Natural killer cell (primary cell): ENCODE measurements around the gene UPK2. TPM values are rescaled to one million over a fixed set of nuclear protein-coding genes. Genes with fewer than 3 reads are reported as not detected.

Experiments used
- ATAC-seq, 3 donors: fragments of 150-1000 bp in 2 of 3; fragments of 200-7000 bp in 1 of 3; cut with Tn5 transposase; 1 replicate in 1 of 3; 2 replicates in 2 of 3; pipeline ENCODE4 v1.10.0; 2021; ENCODE audit warnings: mild to moderate bottlenecking in 2 of 3, moderate library complexity in 2 of 3
- DNase-seq, 2 donors: peaks; one replicate each; pipeline versions ENCODE4 v3.0.0 to v3.0.0-alpha.2; 2013 to 2021; ENCODE audit warnings: mixed read lengths in 1 of 2
- H3K27ac ChIP-seq: one replicate; pipeline ENCODE4 v1.5.1; 2013; ENCODE audit warnings: mild to moderate bottlenecking, low read length
- H3K27me3 ChIP-seq: one replicate; pipeline ENCODE4 v1.6.1; 2013; ENCODE audit warnings: low read length; ENCODE audit not compliant: control insufficient read depth, insufficient read depth
- H3K36me3 ChIP-seq: one replicate; pipeline ENCODE4 v1.6.1; 2013; ENCODE audit warnings: low read length; ENCODE audit not compliant: control insufficient read depth, insufficient read depth
- H3K4me1 ChIP-seq: one replicate; pipeline ENCODE4 v1.6.1; 2013; ENCODE audit warnings: low read length; ENCODE audit not compliant: control insufficient read depth, insufficient read depth
- H3K4me3 ChIP-seq: one replicate; pipeline ENCODE4 v1.5.1; 2013; ENCODE audit warnings: low read length
- H3K9me3 ChIP-seq: one replicate; pipeline ENCODE4 v1.6.1; 2013; ENCODE audit warnings: low read length; ENCODE audit not compliant: control insufficient read depth, insufficient read depth
- H3K27ac Mint-ChIP-seq, 2 donors: one replicate each; pipeline ENCODE4 v1.8.0; 2022; ENCODE audit warnings: mild to moderate bottlenecking in 2 of 2, mixed read lengths in 2 of 2, moderate library complexity in 1 of 2
- H3K27me3 Mint-ChIP-seq, 2 donors: one replicate each; pipeline ENCODE4 v1.8.0; 2022; ENCODE audit warnings: low read depth in 2 of 2, mixed read lengths in 2 of 2
- H3K36me3 Mint-ChIP-seq: one replicate; pipeline ENCODE4 v1.8.0; 2022; ENCODE audit warnings: mixed read lengths
- H3K4me1 Mint-ChIP-seq, 2 donors: one replicate each; pipeline ENCODE4 v1.8.0; 2022; ENCODE audit warnings: mixed read lengths in 2 of 2
- H3K4me3 Mint-ChIP-seq: one replicate; pipeline ENCODE4 v1.8.0; 2022; ENCODE audit warnings: mild to moderate bottlenecking, moderate library complexity, mixed read lengths
- H3K9me3 Mint-ChIP-seq, 2 donors: one replicate each; pipeline ENCODE4 v1.8.0; 2022; ENCODE audit warnings: mixed read lengths in 2 of 2
- CTCF ChIP-seq: fragments of 200-600 bp; IDR thresholded peaks from one replicate; pipeline ENCODE4 v1.8.0; 2022; ENCODE audit warnings: antibody characterized with exemption
- whole genome bisulfite sequencing: methylation state at CpG from one replicate; pipeline ENCODE4 v1.1.7; 2013; ENCODE audit warnings: missing lambda C conversion rate; ENCODE audit not compliant: insufficient coverage; 5-methylcytosine and 5-hydroxymethylcytosine counted together
- intact Hi-C: fragments of 100-400 bp; cut with micrococcal nuclease; formaldehyde crosslinking; loops from one replicate; pipeline ENCODE4 v1.14.2; 2022
- total RNA-seq, 4 donors: library from RNA; stranded (reverse); fragments of 120-200 nt in 1 of 4; gene quantifications; one replicate each; pipeline versions ENCODE4 v1.2.3 to v1.2.4, GENCODE V29; 2013 to 2022

The UPK2 gene
- total RNA-seq, 3 donors from 2014 or later (not counting 1 experiment from before 2014, with no cell fraction given), result 0.40 to 0.41 TPM; not detected in 1

DNA sequence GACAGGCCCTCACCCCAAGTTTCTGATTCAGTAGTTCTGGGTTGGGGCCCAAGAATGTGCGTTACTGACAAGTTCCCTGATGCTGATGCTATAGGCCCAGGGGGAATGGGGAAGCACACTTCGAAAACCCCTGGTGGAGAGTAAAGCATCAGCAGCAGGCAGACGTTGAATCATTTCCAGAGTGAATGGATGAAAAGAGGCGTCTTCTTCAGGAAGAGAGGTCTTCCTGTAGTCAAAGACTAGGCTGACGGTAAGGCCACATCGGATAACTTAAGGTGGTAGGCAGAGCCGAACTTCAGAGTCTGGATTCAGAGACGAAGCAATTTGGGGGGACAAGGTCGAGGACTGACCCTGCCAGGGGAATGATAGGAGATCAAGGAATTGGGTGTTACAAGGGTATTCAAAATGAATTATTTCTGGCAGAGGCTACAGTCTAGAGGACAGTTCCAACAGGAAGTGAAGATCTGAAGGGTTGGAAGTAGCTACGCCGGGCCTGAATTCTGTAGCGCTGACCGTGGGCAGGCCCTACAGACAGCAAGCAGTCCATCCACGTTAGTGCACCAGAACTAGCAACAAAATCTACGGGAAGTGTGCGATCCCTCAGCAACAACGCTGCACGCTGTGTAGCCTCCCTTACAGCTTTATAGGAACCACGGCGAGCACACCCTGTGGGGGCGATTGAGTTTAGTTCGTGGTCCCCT is 41.0 kb downstream of the UPK2 start:
- peak; percentile 11 for TF ChIP-seq CTCF
- H3K4me1 ChIP-seq, result peaks cover 23% of the 10 kb centered on the region
- Mint-ChIP-seq H3K4me1 (peaks cover 30 to 33% of the 10 kb centered on the region in 2 donors), H3K27ac (peak overlapping the region; percentile 94), H3K27me3 (no peaks in the 10 kb centered on the region), H3K36me3 (no peaks in the 10 kb centered on the region), H3K9me3 (no peaks in the 10 kb centered on the region), H3K4me3 (peak overlapping the region; percentile 97)
- WGBS, result 10% methylated on average over 22 of the region's 22 CpGs
- peaks cover 14% of the 10 kb centered on the region for H3K36me3 ChIP-seq
- ATAC-seq (no peak), DNase-seq (peak in 1 of 2 donors; percentile 71)
- peak overlapping the region; percentile 69 for H3K27ac ChIP-seq
- no peaks in the 10 kb centered on the region for H3K27me3 ChIP-seq
- no peaks in the 10 kb centered on the region for H3K9me3 ChIP-seq
- intact Hi-C loops, result no loop called here
- H3K4me3 ChIP-seq, result peak overlapping the region; percentile 88

DNA sequence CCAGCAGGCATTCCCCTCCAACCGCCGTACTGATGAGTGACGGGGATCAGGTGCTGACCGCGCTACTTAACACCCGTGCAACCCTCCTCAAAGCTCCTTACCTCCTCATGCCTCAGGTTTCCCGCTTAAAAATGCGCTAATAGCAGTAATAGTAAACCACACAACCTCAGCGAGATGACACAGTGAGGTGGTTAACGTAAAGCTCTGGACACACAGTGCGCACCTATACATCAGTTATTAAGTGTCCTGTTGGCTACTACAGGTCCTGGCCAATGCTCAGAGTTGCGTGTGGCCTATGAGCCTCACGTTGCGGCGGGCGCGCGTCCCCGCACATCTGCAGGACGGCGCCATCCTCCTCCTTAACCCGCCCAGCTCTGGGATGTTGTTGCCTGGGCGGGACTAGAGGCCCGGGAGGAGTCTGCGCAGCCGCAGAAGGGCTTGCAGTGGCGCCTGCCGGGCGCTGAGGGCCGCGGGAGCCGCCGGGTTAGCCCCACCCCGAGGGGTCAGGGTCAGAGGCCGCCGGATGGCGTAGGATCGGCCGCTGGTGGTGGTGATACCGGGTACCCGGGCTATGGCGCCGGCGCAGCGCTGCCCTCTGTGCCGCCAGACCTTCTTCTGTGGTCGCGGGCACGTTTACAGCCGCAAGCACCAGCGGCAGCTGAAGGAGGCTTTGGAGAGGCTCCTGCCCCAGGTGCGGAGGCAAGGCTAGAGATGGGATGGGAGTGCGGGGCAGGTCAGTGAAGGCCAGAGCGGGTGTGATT is 41.7 kb downstream of the UPK2 start, which contains the start of gene CENATAC:
Gene CENATAC, plus strand, starts transcription at position 512 of the 761 bp plus-strand sequence. Its CDS starts 60 bp downstream, at position 572.
- intact Hi-C loops, result loop anchor here (1.0 kb wide), 3 partner anchors 20 to 59 kb away; partner anchors contain the start of genes HYOU1, RPS25, SLC37A4 and TRAPPC4
- Mint-ChIP-seq H3K36me3 (no peaks in the 10 kb centered on the region), H3K4me3 (peak within 1 kb of the TSS; percentile 97), H3K27me3 (no peaks in the 10 kb centered on the region), H3K4me1 (peaks cover 30 to 33% of the 10 kb centered on the region in 2 donors), H3K9me3 (no peaks in the 10 kb centered on the region), H3K27ac (peak within 1 kb of the TSS; percentile 94)
- DNase-seq (peak; percentile 91 to 97), ATAC-seq (peak; percentile 92 to 98 (median 95))
- H3K4me3 ChIP-seq, result peak within 1 kb of the TSS; percentile 88
- no peaks in the 10 kb centered on the region for H3K9me3 ChIP-seq
- under 1% methylated on average over 54 of the region's 54 CpGs for WGBS
- H3K27me3 ChIP-seq, result no peaks in the 10 kb centered on the region
- H3K27ac ChIP-seq, result peak within 1 kb of the TSS; percentile 93
- no peak for TF ChIP-seq CTCF
- peaks cover 23% of the 10 kb centered on the region for H3K4me1 ChIP-seq
- H3K36me3 ChIP-seq, result peaks cover 17% of the 10 kb centered on the region

DNA sequence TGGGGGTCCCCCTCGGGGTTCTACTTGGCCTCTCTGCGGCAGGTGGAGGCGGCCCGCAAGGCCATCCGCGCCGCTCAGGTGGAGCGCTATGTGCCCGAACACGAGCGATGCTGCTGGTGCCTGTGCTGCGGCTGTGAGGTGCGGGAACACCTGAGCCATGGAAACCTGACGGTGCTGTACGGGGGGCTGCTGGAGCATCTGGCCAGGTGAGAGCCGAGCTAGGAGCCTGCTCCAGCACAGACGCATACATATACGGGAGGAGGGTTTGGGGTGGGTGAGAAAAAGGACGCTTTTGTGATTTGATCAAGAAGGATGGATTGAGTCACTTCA is 42.3 kb downstream of the UPK2 start:
- H3K36me3 ChIP-seq, result peaks cover 19% of the 10 kb centered on the region
- no peaks in the 10 kb centered on the region for H3K9me3 ChIP-seq
- H3K36me3 Mint-ChIP-seq, result no peaks in the 10 kb centered on the region
- H3K4me1 Mint-ChIP-seq, result peaks cover 30 to 33% of the 10 kb centered on the region in 2 donors
- H3K4me3 ChIP-seq, result peak overlapping the region; percentile 88
- no peaks in the 10 kb centered on the region for H3K27me3 ChIP-seq
- no peaks in the 10 kb centered on the region for H3K27me3 Mint-ChIP-seq
- ATAC-seq (no peak), DNase-seq (no peak)
- intact Hi-C loops, result loop anchor here (1.0 kb wide), 3 partner anchors 20 to 59 kb away; partner anchors contain the start of genes HYOU1, RPS25, SLC37A4 and TRAPPC4
- WGBS, result 5% methylated on average over 19 of the region's 19 CpGs
- H3K27ac ChIP-seq, result peak overlapping the region; percentile 93
- TF ChIP-seq CTCF, result no peak
- peak overlapping the region; percentile 97 for H3K4me3 Mint-ChIP-seq
- H3K4me1 ChIP-seq, result peaks cover 23% of the 10 kb centered on the region
- peak overlapping the region; percentile 94 for H3K27ac Mint-ChIP-seq
- H3K9me3 Mint-ChIP-seq, result no peaks in the 10 kb centered on the region
